BJ (cell line): Measurements from ENCODE around the gene NDUFB8. TPM values are rescaled to one million over a fixed set of nuclear protein-coding genes. Genes with fewer than 3 reads are reported as not detected.

Source experiments
- CTCF ChIA-PET: fragments of 350-600 bp; formaldehyde crosslinking; extraction: SDS; loops from one replicate; lab custom pipeline; 2021; ENCODE audit warnings: antibody characterized with exemption, inconsistent platforms; lab: Yijun Ruan, JAX
- POLR2A ChIA-PET: fragments of 300-600 bp; sonication (Branson Sonifier 250); formaldehyde crosslinking; extraction: SDS; loops from one replicate; lab custom pipeline; 2021; ENCODE audit warnings: antibody characterized with exemption; lab: Charles Lee
- DNase-seq: peaks from one replicate; pipeline ENCODE4 v3.0.0-alpha.2; 2011; ENCODE audit warnings: low read depth
- H3K27me3 ChIP-seq: 2 replicates; pipeline ENCODE4 v1.6.0; 2011; ENCODE audit warnings: low read length; ENCODE audit not compliant: control insufficient read depth, insufficient read depth
- H3K36me3 ChIP-seq: 2 replicates; pipeline ENCODE4 v1.5.1; 2011; ENCODE audit warnings: low read length; ENCODE audit not compliant: control insufficient read depth, insufficient read depth
- H3K4me3 ChIP-seq: 2 replicates; pipeline ENCODE4 v1.5.1; 2011; ENCODE audit warnings: low read depth, mild to moderate bottlenecking, control low read depth, low read length
- CTCF ChIP-seq: IDR thresholded peaks from 2 replicates; pipeline ENCODE4 v1.5.1; 2011; ENCODE audit warnings: low read depth, mild to moderate bottlenecking, control low read depth, inconsistent platforms, low read length, moderate library complexity; ENCODE audit not compliant: insufficient read depth
- polyA plus RNA-seq: library from polyadenylated mRNA; depleted of rRNA; stranded (reverse); fragments of >200 nt; gene quantifications from 2 replicates; pipeline ENCODE4 v1.2.3, GENCODE V29; 2011

NDUFB8 gene
- polyA plus RNA-seq, 1 experiment = 197 TPM

DNA sequence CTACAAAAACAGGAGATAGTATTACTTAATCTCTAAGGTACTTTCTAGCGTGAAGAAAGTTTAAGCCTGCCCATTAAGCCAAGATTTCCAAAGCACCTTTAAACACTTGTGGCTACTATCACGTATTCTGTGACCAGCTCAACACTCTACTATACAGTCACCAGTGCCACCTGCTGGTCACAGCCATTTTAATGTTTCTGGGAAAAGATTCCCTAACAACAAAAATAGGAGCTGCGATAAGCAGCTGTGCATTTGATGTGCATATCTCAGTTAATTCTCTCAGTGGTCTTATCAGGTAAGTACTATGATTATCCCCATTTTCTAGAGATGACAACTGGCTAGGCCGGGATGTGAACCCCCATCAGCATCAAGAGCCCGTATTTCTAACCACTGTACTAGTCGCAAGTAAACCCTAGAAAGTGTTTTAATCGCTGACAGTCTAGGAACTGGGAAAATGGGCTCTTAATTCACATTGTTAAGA lies 10.9 kb downstream of the NDUFB8 start:
- Histone ChIP-seq H3K4me3 (no peak overlapping the region), H3K36me3 (no peaks in the 10 kb centered on the region), H3K27me3 (no peaks in the 10 kb centered on the region)
- ChIA-PET POLR2A (no interaction called here), CTCF (interaction anchor here (0.6 to 30.3 kb wide), 30 partner anchors 9 to 483 kb away, joined by 3 to 386 read pairs (median 4); partner anchors contain the start of genes HIF1AN, PKD2L1 and SCD)
- TF ChIP-seq CTCF = peak; percentile 73
- DNase-seq = no peak

GRCh38 chr10:100516847-100517246 lies 12.8 kb downstream of the NDUFB8 start:
- peak; percentile 2; the same call in 1 of the 2 replicates for TF ChIP-seq CTCF
- H3K27me3 ChIP-seq = no peaks in the 10 kb centered on the region
- no peak for DNase-seq
- CTCF ChIA-PET = interaction anchor here (0.7 to 30.3 kb wide), 8 partner anchors 8 to 175 kb away, joined by 3 to 386 read pairs (median 12); partner anchors contain the start of gene SCD
- POLR2A ChIA-PET = no interaction called here
- H3K36me3 ChIP-seq = no peaks in the 10 kb centered on the region
- no peak overlapping the region for H3K4me3 ChIP-seq

DNA sequence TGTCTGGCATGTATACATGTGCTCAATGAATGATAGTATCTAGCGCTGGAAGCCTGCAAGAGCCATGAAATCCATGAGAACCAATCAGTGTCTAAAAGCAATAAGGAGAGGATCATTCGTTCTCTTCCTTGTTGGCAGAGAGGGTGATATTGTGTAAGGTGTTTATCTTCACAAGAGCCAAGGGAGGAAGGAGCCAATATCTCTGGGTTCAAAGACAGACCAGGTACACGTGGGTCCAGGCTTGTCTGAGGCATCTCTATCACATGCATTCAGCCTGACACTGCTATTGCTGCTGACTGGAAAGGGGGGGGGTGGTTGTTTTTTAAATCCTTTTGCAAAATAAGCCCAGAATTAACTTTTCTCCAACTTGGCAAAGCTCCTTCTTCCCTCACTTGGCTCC lies 14.1 kb downstream of the NDUFB8 start:
- no peak overlapping the region for H3K4me3 ChIP-seq
- ChIA-PET CTCF (interaction anchor here (0.8 to 30.3 kb wide), 5 partner anchors 10 to 174 kb away, joined by 3 to 386 read pairs (median 14); partner anchors contain the start of gene SCD), POLR2A (no interaction called here)
- H3K27me3 ChIP-seq = no peaks in the 10 kb centered on the region
- no peaks in the 10 kb centered on the region for H3K36me3 ChIP-seq
- TF ChIP-seq CTCF = no peak
- DNase-seq = no peak

- TF ChIP-seq CTCF = no peak
- Histone ChIP-seq H3K4me3 (no peak overlapping the region), H3K36me3 (0 out of 2 replicates have a peak, but pooled peaks cover 2% of the 10 kb centered on the region), H3K27me3 (no peaks in the 10 kb centered on the region)
- no peak for DNase-seq
- POLR2A ChIA-PET = no interaction called here
- CTCF ChIA-PET = interaction anchor here (0.5 to 30.3 kb wide), 8 partner anchors 9 to 368 kb away, joined by 3 to 386 read pairs (median 29); partner anchors contain the start of genes SCD and SEC31B
Measured at GRCh38 chr10:100510533-100511308, 18.9 kb downstream of the NDUFB8 start.

DNA sequence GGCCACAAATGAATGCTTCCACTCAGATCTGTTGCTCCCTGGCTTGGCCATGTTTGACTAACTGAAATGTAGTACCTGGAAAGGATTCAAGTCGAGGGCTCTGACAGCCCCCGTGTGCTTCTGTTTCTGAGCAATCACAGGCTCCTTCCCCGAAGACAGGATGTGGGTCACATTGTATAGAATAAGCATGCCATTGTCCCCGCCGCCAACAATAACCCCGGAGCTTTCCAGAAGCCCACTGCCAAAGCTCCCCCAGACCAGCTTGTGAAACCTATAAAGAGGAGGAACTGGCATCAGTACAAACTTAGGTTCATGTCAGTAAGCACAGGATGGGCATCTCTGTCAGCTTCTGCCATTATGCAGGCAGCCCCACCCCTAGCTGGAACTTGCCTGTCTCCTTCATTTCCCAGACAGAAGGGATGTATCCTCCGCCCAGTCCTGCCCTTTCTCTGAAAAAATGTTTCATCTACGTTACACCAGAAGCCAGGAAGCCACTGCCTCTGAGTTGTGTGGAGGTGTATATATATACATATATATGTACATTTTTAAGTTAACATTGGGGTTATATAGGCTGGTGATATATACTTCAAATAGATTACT lies 20.3 kb downstream of the NDUFB8 start:
- Histone ChIP-seq H3K4me3 (no peak overlapping the region), H3K36me3 (0 out of 2 replicates have a peak, but pooled peaks cover 2% of the 10 kb centered on the region), H3K27me3 (no peaks in the 10 kb centered on the region)
- CTCF ChIA-PET = interaction anchor here (0.7 to 30.3 kb wide), 22 partner anchors 9 to 372 kb away, joined by 3 to 386 read pairs (median 6); partner anchors contain the start of genes HIF1AN, PKD2L1, SCD and SEC31B
- TF ChIP-seq CTCF = no peak
- POLR2A ChIA-PET = no interaction called here
- no peak for DNase-seq
